Measurements from ENCODE around the gene IL13RA1. TPM values are rescaled to one million over a fixed set of nuclear protein-coding genes. Genes with fewer than 3 reads are reported as not detected.

Gene IL13RA1
- 48.2 to 59.7 TPM (median 57.8 TPM) in 5 replicates for total RNA-seq (2022; extraction: Qiagen RNA extraction)

DNA sequence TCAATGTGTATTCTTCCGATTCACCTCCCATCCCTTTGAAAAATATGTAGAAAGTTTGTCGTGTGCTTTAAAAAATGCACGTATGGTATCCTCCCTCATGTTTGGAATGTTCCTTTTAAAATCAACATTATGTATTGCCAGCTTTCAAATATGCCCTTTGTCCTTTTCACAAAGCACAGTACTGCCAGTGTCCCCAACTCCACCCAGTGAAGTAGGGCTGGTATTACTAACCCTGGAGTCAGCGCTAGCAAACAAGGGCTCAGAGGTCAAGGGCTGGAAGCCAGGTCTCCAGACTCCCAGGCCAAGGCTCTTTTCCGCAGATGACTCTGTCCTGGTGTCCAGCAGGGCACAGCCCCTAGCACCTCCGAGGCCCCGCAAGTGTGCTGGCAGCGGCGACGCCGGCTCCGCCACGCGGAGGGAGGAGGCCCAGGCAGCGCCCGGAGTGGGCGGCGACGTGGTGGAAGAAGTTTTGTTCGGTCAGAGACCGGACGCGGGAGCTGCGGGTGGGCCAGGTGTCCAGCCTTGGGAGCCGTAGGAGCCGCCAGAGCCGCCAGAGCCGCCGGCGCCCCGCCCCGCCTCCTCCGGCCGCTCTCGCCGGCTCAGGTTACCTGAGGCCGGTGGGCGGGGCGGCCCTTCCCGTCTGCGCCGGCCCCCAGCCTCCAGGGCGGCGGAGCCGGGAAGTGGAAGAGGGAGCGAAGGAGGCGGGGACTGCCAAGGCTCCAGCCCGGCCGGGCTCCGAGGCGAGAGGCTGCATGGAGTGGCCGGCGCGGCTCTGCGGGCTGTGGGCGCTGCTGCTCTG, at the start of gene IL13RA1:
Gene IL13RA1, plus strand, starts transcription at position 720 of the 799 bp plus-strand sequence. Its CDS starts 33 bp downstream, at position 753.

DNA sequence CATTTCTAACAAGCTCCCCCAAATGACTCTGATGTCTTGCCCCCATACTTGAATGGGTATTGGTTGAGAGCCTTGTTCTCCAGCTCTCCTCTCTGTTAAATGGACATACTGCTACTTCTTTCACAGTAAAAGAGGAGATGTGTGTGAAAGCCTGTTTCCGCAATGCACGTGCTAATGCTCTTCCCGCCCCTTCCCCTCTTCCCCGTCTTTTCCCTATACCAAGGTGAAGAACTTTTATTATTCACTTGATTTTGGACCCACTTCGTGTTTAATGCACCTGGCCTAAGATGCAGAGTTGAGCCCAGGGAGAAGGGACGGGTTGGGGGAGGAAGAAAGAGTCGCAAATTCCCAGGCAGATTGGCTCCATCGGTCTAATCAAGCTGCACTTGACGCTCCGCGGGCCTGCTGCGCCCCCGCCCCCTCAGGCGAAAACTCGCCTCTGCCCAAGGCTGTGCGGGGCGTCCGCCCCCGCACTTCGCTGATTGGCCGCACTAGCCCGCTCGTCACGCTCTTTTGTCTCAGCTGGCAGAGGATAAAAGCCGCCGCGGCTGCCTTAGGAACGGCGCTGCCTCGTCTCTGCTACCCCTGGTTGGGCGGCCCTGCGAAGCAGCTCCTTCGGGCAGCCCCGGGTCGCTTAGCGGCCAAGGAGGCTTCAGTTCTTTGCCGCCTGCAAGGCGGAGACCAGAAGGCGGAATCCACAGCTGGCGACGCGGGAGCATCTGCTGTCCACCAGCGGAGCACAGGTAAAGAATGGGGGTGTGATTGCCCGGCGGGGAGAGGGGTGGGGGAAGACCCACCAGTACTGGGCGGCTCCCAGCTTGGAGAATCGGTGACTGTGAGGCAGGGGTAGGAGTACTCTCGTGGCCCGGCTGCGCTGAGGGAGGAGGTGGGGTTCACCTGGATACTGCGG, 96.1 kb downstream of the IL13RA1 start, which contains the start of gene ZCCHC12:
Gene ZCCHC12, plus strand, starts transcription at position 562 of the 910 bp plus-strand sequence. CDS start 1,421 bp downstream, outside the sequence.

Other genes starting within 250 kb of the IL13RA1 start
- 5.7 to 8.4 TPM (median 7.7 TPM) in 5 replicates for gene DOCK11, start 231.8 kb upstream of the IL13RA1 start, total RNA-seq (2022; extraction: Qiagen RNA extraction)
- gene ZCCHC12, start 96.2 kb downstream of the IL13RA1 start, total RNA-seq (2022; extraction: Qiagen RNA extraction): 0.10 to 0.24 TPM (median 0.19 TPM) in 5 replicates
- 2.5 to 3.9 TPM (median 3.3 TPM) in 5 replicates for gene LONRF3, start 247.0 kb downstream of the IL13RA1 start, total RNA-seq (2022; extraction: Qiagen RNA extraction)

All from A549 treated with Mapracorat at 1 μM for 4 hours (cell line).